Breast epithelium (tissue), 3 donors: ENCODE measurements around the gene DNM3.

Experiments used
- POLR2A ChIP-seq: fragments of 450-650 bp; IDR thresholded peaks from one replicate; pipeline ENCODE4 v1.6.1; 2016; ENCODE audit warnings: antibody characterized with exemption, mild to moderate bottlenecking, moderate library complexity
- POLR2AphosphoS5 ChIP-seq, 3 donors: sonication (generic); formaldehyde crosslinking; IDR thresholded peaks; one replicate each; pipeline ENCODE4 v1.6.1; 2017; ENCODE audit warnings: antibody characterized with exemption in 3 of 3
- TF ChIP-seq, protein P1 (sequence below), 3 donors: fragments of 450-650 bp; IDR thresholded peaks; one replicate each; pipeline ENCODE4 v1.5.1; 2016 to 2017; ENCODE audit warnings: antibody characterized with exemption in 3 of 3, mild to moderate bottlenecking in 3 of 3, moderate library complexity in 3 of 3

DNA sequence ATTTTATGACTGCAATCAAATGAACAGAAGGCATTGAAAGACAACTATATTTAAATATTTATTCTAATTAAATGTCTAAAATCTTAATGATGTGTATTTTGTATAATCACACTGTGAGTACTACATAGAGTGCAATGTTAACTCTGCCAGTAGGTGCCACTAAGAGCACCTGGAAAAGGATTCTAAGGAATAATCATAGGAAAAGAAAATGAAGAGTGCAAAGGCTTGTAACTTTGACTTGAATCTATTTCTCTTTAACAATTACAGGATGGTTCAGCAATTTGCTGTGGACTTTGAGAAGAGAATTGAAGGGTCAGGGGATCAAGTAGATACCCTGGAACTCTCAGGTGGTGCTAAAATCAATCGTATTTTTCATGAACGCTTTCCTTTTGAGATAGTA, 200.4 kb downstream of the DNM3 start:
- TF ChIP-seq POLR2AphosphoS5 (IDR thresholded peaks at IDR 0.05) (no peak), POLR2A (no peak)
- TF ChIP-seq, protein P1, sequence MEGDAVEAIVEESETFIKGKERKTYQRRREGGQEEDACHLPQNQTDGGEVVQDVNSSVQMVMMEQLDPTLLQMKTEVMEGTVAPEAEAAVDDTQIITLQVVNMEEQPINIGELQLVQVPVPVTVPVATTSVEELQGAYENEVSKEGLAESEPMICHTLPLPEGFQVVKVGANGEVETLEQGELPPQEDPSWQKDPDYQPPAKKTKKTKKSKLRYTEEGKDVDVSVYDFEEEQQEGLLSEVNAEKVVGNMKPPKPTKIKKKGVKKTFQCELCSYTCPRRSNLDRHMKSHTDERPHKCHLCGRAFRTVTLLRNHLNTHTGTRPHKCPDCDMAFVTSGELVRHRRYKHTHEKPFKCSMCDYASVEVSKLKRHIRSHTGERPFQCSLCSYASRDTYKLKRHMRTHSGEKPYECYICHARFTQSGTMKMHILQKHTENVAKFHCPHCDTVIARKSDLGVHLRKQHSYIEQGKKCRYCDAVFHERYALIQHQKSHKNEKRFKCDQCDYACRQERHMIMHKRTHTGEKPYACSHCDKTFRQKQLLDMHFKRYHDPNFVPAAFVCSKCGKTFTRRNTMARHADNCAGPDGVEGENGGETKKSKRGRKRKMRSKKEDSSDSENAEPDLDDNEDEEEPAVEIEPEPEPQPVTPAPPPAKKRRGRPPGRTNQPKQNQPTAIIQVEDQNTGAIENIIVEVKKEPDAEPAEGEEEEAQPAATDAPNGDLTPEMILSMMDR (IDR thresholded peaks at IDR 0.05): peak; percentile 16 to 49 (median 21)
